H1 (cell line): ENCODE results near the gene IGSF23. TPM values are rescaled to one million over a fixed set of nuclear protein-coding genes. Genes with fewer than 3 reads are reported as not detected.
A peak's percentile ranks its signal among the peaks of the same experiment; 100 is the strongest.

Source experiments
- CTCF ChIA-PET: fragments of 300-600 bp; sonication (Branson Sonifier 250); formaldehyde crosslinking; loops from one replicate; lab custom pipeline; 2021; ENCODE audit not compliant: partially characterized antibody; lab: Charles Lee
- POLR2A ChIA-PET: fragments of 300-600 bp; sonication (Branson Sonifier 250); formaldehyde crosslinking; loops from one replicate; lab custom pipeline; 2021; ENCODE audit warnings: inconsistent platforms; ENCODE audit not compliant: partially characterized antibody; lab: Charles Lee
- DNase-seq, 2 experiments: peaks; one replicate each; pipeline versions ENCODE4 v3.0.0 to v3.0.0-alpha.2; 2010 to 2022; ENCODE audit warnings: low spot score in 2 of 2, low read depth in 1 of 2, mixed read lengths in 1 of 2
- FAIRE-seq: peaks from 2 replicates; lab custom pipeline; 2011; peaks lifted over from hg19 to GRCh38; lab: Jason Lieb, UNC
- H2AFZ ChIP-seq: 2 replicates; pipeline ENCODE4 v1.8.1; 2012; ENCODE audit warnings: low read length, inconsistent platforms
- H2AK5ac ChIP-seq: 2 replicates; pipeline ENCODE4 v1.6.1; 2013; ENCODE audit warnings: low read depth, low read length
- H2BK120ac ChIP-seq: replicated peaks from 2 replicates; pipeline ENCODE3; 2013; ENCODE audit warnings: low read depth, low read length, inconsistent platforms
- H2BK12ac ChIP-seq: 2 replicates; pipeline ENCODE4 v1.6.1; 2013; ENCODE audit warnings: low read depth, low read length
- H2BK15ac ChIP-seq: 2 replicates; pipeline ENCODE4 v1.6.1; 2013; ENCODE audit warnings: low read length
- H2BK20ac ChIP-seq: 2 replicates; pipeline ENCODE4 v1.6.1; 2013; ENCODE audit warnings: low read length
- H2BK5ac ChIP-seq: 2 replicates; pipeline ENCODE4 v1.6.1; 2013; ENCODE audit warnings: low read depth, low read length
- H3K14ac ChIP-seq: 2 replicates; pipeline ENCODE4 v1.6.1; 2013; ENCODE audit warnings: inconsistent platforms; ENCODE audit not compliant: insufficient read length
- H3K18ac ChIP-seq: 2 replicates; pipeline ENCODE4 v1.6.1; 2013; ENCODE audit warnings: low read length; ENCODE audit errors: extremely low read depth
- H3K23ac ChIP-seq: 2 replicates; pipeline ENCODE4 v1.6.1; 2013; ENCODE audit warnings: inconsistent platforms; ENCODE audit not compliant: insufficient read length
- H3K23me2 ChIP-seq: 2 replicates; pipeline ENCODE4 v1.6.1; 2013; ENCODE audit warnings: low read depth, low read length
- H3K27ac ChIP-seq: 2 replicates; pipeline ENCODE4 v1.6.1; 2011; ENCODE audit warnings: low read depth, low read length, inconsistent platforms
- H3K27me3 ChIP-seq, 4 experiments: replicated peaks in 1 of 4; 1 replicate in 1 of 4; 2 replicates in 3 of 4; pipeline versions ENCODE4 v1.6.1 to v1.8.1; 2011 to 2013; ENCODE audit warnings: low read length in 3 of 4, mild to moderate bottlenecking in 3 of 4, inconsistent platforms in 2 of 4, mixed read lengths in 2 of 4, moderate library complexity in 1 of 4; ENCODE audit not compliant: control insufficient read depth in 3 of 4, insufficient read depth in 3 of 4; ENCODE audit errors: extremely low read depth in 1 of 4
- H3K36me3 ChIP-seq, 4 experiments: 2 replicates each; pipeline versions ENCODE4 v1.6.1 to v1.8.1; 2011 to 2013; ENCODE audit warnings: mild to moderate bottlenecking in 4 of 4, low read length in 3 of 4, moderate library complexity in 2 of 4, control low read depth in 1 of 4, inconsistent platforms in 1 of 4; ENCODE audit not compliant: insufficient read depth in 4 of 4, control insufficient read depth in 2 of 4
- H3K4ac ChIP-seq: replicated peaks from 2 replicates; pipeline ENCODE3; 2013; ENCODE audit warnings: low read length, low read depth, mixed read lengths, inconsistent platforms; ENCODE audit not compliant: insufficient read length
- H3K4me1 ChIP-seq, 4 experiments: replicated peaks in 1 of 4; 1 replicate in 1 of 4; 2 replicates in 3 of 4; pipeline versions ENCODE4 v1.6.1 to v1.8.1; 2011 to 2013; ENCODE audit warnings: low read length in 3 of 4, inconsistent platforms in 2 of 4, mixed read lengths in 1 of 4; ENCODE audit not compliant: insufficient read depth in 4 of 4, control insufficient read depth in 3 of 4
- H3K4me2 ChIP-seq, 2 experiments: 2 replicates each; pipeline versions ENCODE4 v1.6.1 to v1.8.1; 2011 to 2013; ENCODE audit warnings: low read depth in 2 of 2, low read length in 2 of 2, control low read depth in 1 of 2, inconsistent platforms in 1 of 2, mild to moderate bottlenecking in 1 of 2; ENCODE audit not compliant: insufficient read depth in 1 of 2
- H3K4me3 ChIP-seq, 4 experiments: fragments of 200-600, 300-600 bp in 1 of 4; sonication (generic), shearing (Covaris generic), sonication (Bioruptor Twin) in 1 of 4; 2 replicates each; pipeline versions ENCODE4 v1.5.1 to v1.8.1; 2011 to 2016; ENCODE audit warnings: low read length in 4 of 4, low read depth in 3 of 4, control low read depth in 2 of 4, inconsistent platforms in 2 of 4, mild to moderate bottlenecking in 2 of 4, mixed read lengths in 1 of 4, moderate library complexity in 1 of 4; ENCODE audit not compliant: insufficient read depth in 2 of 4; ENCODE audit errors: extremely low read depth in 1 of 4
- H3K56ac ChIP-seq: replicated peaks from 2 replicates; pipeline ENCODE3; 2013; ENCODE audit warnings: low read depth, mild to moderate bottlenecking, mixed read lengths, low read length, inconsistent platforms; ENCODE audit not compliant: insufficient read length
- H3K79me1 ChIP-seq: 2 replicates; pipeline ENCODE4 v1.6.1; 2013; ENCODE audit warnings: low read depth, low read length, control low read depth
- H3K79me2 ChIP-seq, 2 experiments: 2 replicates each; pipeline versions ENCODE4 v1.6.1 to v1.8.1; 2012 to 2013; ENCODE audit warnings: low read length in 2 of 2, mild to moderate bottlenecking in 2 of 2, inconsistent platforms in 1 of 2; ENCODE audit not compliant: insufficient read depth in 2 of 2, control insufficient read depth in 1 of 2
- H3K9ac ChIP-seq, 4 experiments: replicated peaks in 1 of 4; 1 replicate in 1 of 4; 2 replicates in 3 of 4; pipeline versions ENCODE4 v1.6.1 to v1.8.1; 2011 to 2013; ENCODE audit warnings: low read depth in 3 of 4, low read length in 3 of 4, control low read depth in 2 of 4, mild to moderate bottlenecking in 2 of 4, moderate library complexity in 2 of 4, inconsistent platforms in 1 of 4; ENCODE audit errors: extremely low read depth in 1 of 4
- H3K9me3 ChIP-seq, 2 experiments: 2 replicates each; pipeline versions ENCODE4 v1.6.1 to v1.8.1; 2012 to 2013; ENCODE audit warnings: mild to moderate bottlenecking in 2 of 2, moderate library complexity in 2 of 2, control low read depth in 1 of 2, inconsistent platforms in 1 of 2, low read depth in 1 of 2, low read length in 1 of 2, mixed read lengths in 1 of 2; ENCODE audit not compliant: insufficient read depth in 2 of 2
- H4K20me1 ChIP-seq, 2 experiments: replicated peaks in 1 of 2; 2 replicates each; pipeline versions ENCODE3 to v1.8.1; 2011 to 2013; ENCODE audit warnings: inconsistent platforms in 2 of 2, low read length in 2 of 2, mild to moderate bottlenecking in 1 of 2; ENCODE audit not compliant: insufficient read depth in 2 of 2, control insufficient read depth in 1 of 2
- H4K5ac ChIP-seq: 2 replicates; pipeline ENCODE4 v1.6.1; 2013; ENCODE audit warnings: low read length, low read depth, mixed read lengths, inconsistent platforms; ENCODE audit not compliant: insufficient read length
- H4K8ac ChIP-seq: 2 replicates; pipeline ENCODE4 v1.8.0; 2013; ENCODE audit warnings: mild to moderate bottlenecking, moderate library complexity, low read length, inconsistent platforms; ENCODE audit not compliant: insufficient read depth; ENCODE audit errors: extremely low read depth
- H4K91ac ChIP-seq: replicated peaks from 2 replicates; pipeline ENCODE3; 2013; ENCODE audit warnings: low read length, mixed read lengths, inconsistent platforms; ENCODE audit not compliant: insufficient read length
- BACH1 ChIP-seq: IDR thresholded peaks from 2 replicates; pipeline ENCODE4 v1.6.1; 2012; ENCODE audit warnings: low read length, improper control_type of control experiment
- CBX8 ChIP-seq: fragments of 300-800, 300-1000 bp; sonication (generic); IDR thresholded peaks from 2 replicates; pipeline ENCODE4 v1.7.1; 2016; ENCODE audit warnings: low read depth, low read length, borderline replicate concordance
- CHD1 ChIP-seq: IDR thresholded peaks from 2 replicates; pipeline ENCODE4 v1.6.1; 2012; ENCODE audit warnings: low read depth, low read length, improper control_type of control experiment
- CREB1 ChIP-seq: IDR thresholded peaks from 2 replicates; pipeline ENCODE4 v1.6.1; 2012; ENCODE audit warnings: inconsistent platforms
- HDAC2 ChIP-seq, 2 experiments: fragments of 300-600 bp in 1 of 2; sonication (generic) in 1 of 2; IDR thresholded peaks; 2 replicates each; pipeline ENCODE4 v1.6.1; 2011 to 2012; ENCODE audit warnings: low read depth in 2 of 2, low read length in 2 of 2, mild to moderate bottlenecking in 2 of 2, moderate library complexity in 2 of 2, borderline replicate concordance in 1 of 2, inconsistent platforms in 1 of 2
- NRF1 ChIP-seq: IDR thresholded peaks from 2 replicates; pipeline ENCODE4 v1.6.1; 2011; ENCODE audit warnings: mild to moderate bottlenecking, low read depth, low read length, improper control_type of control experiment
- PHF8 ChIP-seq: fragments of 200-600 bp; sonication (generic); conservative IDR thresholded peaks from 2 replicates; pipeline ENCODE4 v1.7.1; 2012; ENCODE audit warnings: low read depth, mild to moderate bottlenecking, inconsistent platforms, low read length, moderate library complexity
- POU5F1 ChIP-seq: IDR thresholded peaks from 2 replicates; pipeline ENCODE4 v1.6.1; 2011; ENCODE audit warnings: low read depth, mild to moderate bottlenecking, low read length, moderate library complexity
- RAD21 ChIP-seq, 2 experiments: IDR thresholded peaks in 1 of 2; conservative IDR thresholded peaks in 1 of 2; 2 replicates each; pipeline ENCODE4 v1.6.1; 2011; ENCODE audit warnings: low read depth in 2 of 2, low read length in 2 of 2, improper control_type of control experiment in 1 of 2, inconsistent platforms in 1 of 2, mild to moderate bottlenecking in 1 of 2, moderate library complexity in 1 of 2
- RXRA ChIP-seq: IDR thresholded peaks from 2 replicates; pipeline ENCODE4 v1.6.1; 2011; ENCODE audit warnings: low read depth, mild to moderate bottlenecking, low read length, moderate library complexity; ENCODE audit not compliant: insufficient read depth
- SIN3A ChIP-seq, 2 experiments: IDR thresholded peaks in 1 of 2; conservative IDR thresholded peaks in 1 of 2; 2 replicates each; pipeline ENCODE4 v1.6.1; 2011 to 2012; ENCODE audit warnings: low read length in 2 of 2, improper control_type of control experiment in 1 of 2, low read depth in 1 of 2, mild to moderate bottlenecking in 1 of 2
- SIRT6 ChIP-seq: IDR thresholded peaks from one replicate; pipeline ENCODE4 v1.7.1; 2012; ENCODE audit warnings: low read length, inconsistent platforms
- SIX5 ChIP-seq: IDR thresholded peaks from 2 replicates; pipeline ENCODE4 v1.6.1; 2011; ENCODE audit warnings: mild to moderate bottlenecking, low read depth, low read length
- SUZ12 ChIP-seq: fragments of 200-600 bp; sonication (generic); IDR thresholded peaks from 2 replicates; pipeline ENCODE4 v1.6.1; 2012; ENCODE audit warnings: mild to moderate bottlenecking, inconsistent platforms, low read length, moderate library complexity, mixed read lengths
- WGBS, 2 experiments: shearing (Covaris generic) in 1 of 2; methylation state at CpG; one replicate each; pipeline versions ENCODE4 v1.1.6 to v1.1.7; 2013 to 2015; ENCODE audit warnings: low lambda C conversion rate in 2 of 2, mixed read lengths in 2 of 2, inconsistent platforms in 1 of 2, low coverage in 1 of 2, missing lambda C conversion rate in 1 of 2; ENCODE audit not compliant: insufficient replicate concordance in 2 of 2, insufficient coverage in 1 of 2, insufficient read length in 1 of 2; ENCODE audit errors: extremely low coverage in 1 of 2, missing lambda C conversion rate in 1 of 2; 5-methylcytosine and 5-hydroxymethylcytosine counted together
- polyA plus RNA-seq, 7 experiments: library from polyadenylated mRNA; depleted of rRNA in 3 of 7; stranded (reverse) in 5 of 7; unstranded in 2 of 7; fragments of >200 nt in 5 of 7; fragments of 200-250 nt in 2 of 7; gene quantifications; 1 replicate in 5 of 7; 2 replicates in 1 of 7; 4 replicates in 1 of 7; pipeline versions ENCODE4 v1.2.1 to v1.2.3, GENCODE V29; 2011 to 2013; ENCODE audit warnings: missing spikeins in 2 of 7, mixed read lengths in 2 of 7
- total RNA-seq: library from RNA; stranded (reverse); fragmentation: NEBNext Ultra II Directional; extraction: Animal tissue kit (Norgen Biotek cat#: 25700); gene quantifications from 2 replicates; pipeline ENCODE4 v1.2.1, GENCODE V29; 2021

Gene IGSF23
- total and polyA plus RNA-seq, 2 of the 8 experiments (the other 6 are each of a cell fraction or from before 2014, with no cell fraction given): not detected

GRCh38 chr19:44607049-44607448 lies 6.3 kb upstream of the IGSF23 start:
- H4K91ac ChIP-seq: no peak overlapping the region
- no peak overlapping the region for H3K14ac ChIP-seq
- no peaks in the 10 kb centered on the region for H3K79me1 ChIP-seq
- peaks cover 0 to 8% (median 4%) of the 10 kb centered on the region in 4 experiments; a peak in 5 of 7 replicates for H3K4me1 ChIP-seq
- H3K4me2 ChIP-seq: no peak overlapping the region
- DNase-seq: no peak
- H2BK15ac ChIP-seq: 0 out of 2 replicates have a peak overlapping the region, but pooled peaks have one; percentile 88
- H3K79me2 ChIP-seq: no peaks in the 10 kb centered on the region
- no peak overlapping the region for H2BK120ac ChIP-seq
- 0 out of 2 replicates have a peak overlapping the region, but pooled peaks have one; percentile 61 for H2BK20ac ChIP-seq
- no peak overlapping the region for H3K23ac ChIP-seq
- H4K20me1 ChIP-seq: no peaks in the 10 kb centered on the region
- no peak overlapping the region for H3K27ac ChIP-seq
- no peak overlapping the region for H2AFZ ChIP-seq
- H3K27me3 ChIP-seq: no peaks in the 10 kb centered on the region
- POLR2A ChIA-PET: interaction anchor here (0.7 to 1.3 kb wide), 2 partner anchors 29 to 216 kb away, joined by 3 read pairs; no protein-coding TSS in a partner anchor
- no peaks in the 10 kb centered on the region for H3K9me3 ChIP-seq
- no peak overlapping the region for H3K56ac ChIP-seq
- H2BK12ac ChIP-seq: 0 out of 2 replicates have a peak overlapping the region, but pooled peaks have one; percentile 27
- no peaks in the 10 kb centered on the region for H3K36me3 ChIP-seq
- no peaks in the 10 kb centered on the region for H3K23me2 ChIP-seq
- no peak overlapping the region for H3K4me3 ChIP-seq
- H4K8ac ChIP-seq: no peak overlapping the region
- no peak overlapping the region for H3K18ac ChIP-seq
- H2AK5ac ChIP-seq: 0 out of 2 replicates have a peak overlapping the region, but pooled peaks have one; percentile 5
- no peak for FAIRE-seq
- no peak overlapping the region for H4K5ac ChIP-seq
- CTCF ChIA-PET: interaction anchor here (0.7 to 1.5 kb wide), 5 partner anchors 10 to 56 kb away, joined by 3 to 4 read pairs (median 3); no protein-coding TSS in a partner anchor
- H3K4ac ChIP-seq: no peak overlapping the region
- 93% methylated on average over 2 of the region's 2 CpGs; no CpG with 5 or more reads in 1 of the 2 experiments for WGBS, 2 experiments
- H3K9ac ChIP-seq: no peak overlapping the region
- no peak overlapping the region for H2BK5ac ChIP-seq
- TF ChIP-seq HDAC2 (IDR thresholded peaks at IDR 0.05; ENCODE audit: borderline replicate concordance in 1 of 2, low read depth in 2 of 2, low read length in 2 of 2) (no peak), CBX8 (no peak), PHF8 (no peak), RAD21 (IDR thresholded peaks at IDR 0.05 in 1 of 2, conservative IDR thresholded peaks at IDR 0.05 in 1 of 2; ENCODE audit: low read depth in 2 of 2, low read length in 2 of 2) (no peak), RXRA (no peak), SIRT6 (no peak), NRF1 (no peak), POU5F1 (no peak), BACH1 (no peak), CREB1 (no peak), CHD1 (no peak), SIX5 (no peak), SUZ12 (no peak), SIN3A (conservative IDR thresholded peaks at IDR 0.05 in 1 of 2, IDR thresholded peaks at IDR 0.05 in 1 of 2; ENCODE audit: low read depth in 1 of 2, low read length in 2 of 2) (no peak)
